Loucy (cell line): ENCODE data around the gene CD86.

Source experiments
- CTCF ChIP-seq: fragments of 200-600 bp; sonication (generic); conservative IDR thresholded peaks from 2 replicates; pipeline ENCODE4 v1.5.1; 2014; ENCODE audit warnings: mild to moderate bottlenecking, antibody characterized with exemption, low read length
- EZH2phosphoT487 ChIP-seq: fragments of 200-600 bp; IDR thresholded peaks from 2 replicates; pipeline ENCODE4 v1.6.1; 2018; ENCODE audit warnings: antibody characterized with exemption, mild to moderate bottlenecking, moderate library complexity, borderline replicate concordance

- TF ChIP-seq CTCF (no peak), EZH2phosphoT487 (no peak)
Observed at GRCh38 chr3:122006267-122006666, 48.9 kb upstream of the CD86 start.
